HG02588 (cell line): ENCODE results near the gene POLD4.

Source experiments
- ATAC-seq: cut with Tn5 transposase; IDR thresholded peaks from one replicate; pipeline ENCODE4 v1.9.1; 2021; ENCODE audit warnings: mild to moderate bottlenecking, moderate library complexity; ENCODE audit not compliant: unreplicated experiment

POLD4 gene

GRCh38 chr11:67303132-67303834 lies 50.1 kb downstream of the POLD4 start, which contains the start of gene SSH3:
SSH3 (plus strand) TSS chr11:67303530; CDS start chr11:67303626, 96 bp downstream.
- ATAC-seq: no peak

DNA sequence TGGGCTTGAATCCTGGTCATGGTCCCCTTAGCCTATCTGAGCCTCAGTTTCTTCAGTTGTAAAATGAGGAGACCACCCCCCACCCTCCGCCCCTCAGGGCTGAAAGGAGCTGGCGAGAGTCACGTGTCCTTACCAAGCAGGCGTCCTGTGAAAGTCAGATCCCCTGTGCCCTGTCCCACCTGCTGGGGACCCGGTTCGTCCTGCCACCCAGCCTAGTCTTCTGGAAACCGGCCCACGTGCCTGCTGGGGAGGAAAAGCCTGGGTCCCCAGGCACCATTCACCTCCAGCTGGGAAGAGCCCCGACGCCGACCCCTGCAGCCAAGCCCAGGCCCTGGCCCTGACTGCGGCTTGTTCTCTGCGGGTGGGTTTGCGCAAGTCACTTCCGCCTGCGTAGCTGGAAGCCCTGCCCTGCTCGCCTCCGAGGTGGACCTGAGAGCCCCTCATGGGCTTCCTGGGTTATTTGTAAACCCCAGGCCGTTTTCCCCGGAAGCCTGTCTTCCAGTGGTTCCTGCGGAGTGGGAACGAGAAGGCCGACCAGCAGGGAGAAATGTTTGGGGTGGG lies 50.7 kb downstream of the POLD4 start:
- no peak for ATAC-seq

DNA sequence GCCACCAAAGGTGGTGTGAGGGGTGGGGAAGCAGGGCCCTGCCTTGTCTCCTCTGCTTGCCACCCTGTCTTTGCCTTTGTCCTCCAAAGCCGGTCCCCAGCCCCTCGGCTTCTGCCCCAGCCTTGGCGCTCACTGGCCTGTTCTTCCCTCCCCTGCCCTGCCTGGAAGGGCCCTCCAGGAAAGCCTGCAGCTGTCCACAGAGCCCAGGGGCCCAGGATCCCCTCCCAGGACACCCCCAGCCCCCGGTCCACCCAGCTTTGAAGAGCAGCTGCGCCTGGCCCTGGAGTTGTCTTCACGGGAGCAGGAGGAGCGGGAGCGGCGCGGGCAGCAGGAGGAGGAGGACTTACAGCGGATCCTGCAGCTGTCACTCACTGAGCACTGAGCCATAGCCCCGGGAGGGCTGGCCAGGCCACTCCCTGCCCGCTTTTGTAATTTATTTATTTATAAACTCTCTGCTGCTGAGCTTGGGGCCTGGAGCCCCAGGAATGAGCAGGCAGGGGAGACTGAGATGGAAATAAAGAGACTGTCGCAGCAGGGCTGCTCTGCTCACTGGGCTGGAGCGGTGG lies 51.3 kb downstream of the POLD4 start:
- no peak for ATAC-seq

DNA sequence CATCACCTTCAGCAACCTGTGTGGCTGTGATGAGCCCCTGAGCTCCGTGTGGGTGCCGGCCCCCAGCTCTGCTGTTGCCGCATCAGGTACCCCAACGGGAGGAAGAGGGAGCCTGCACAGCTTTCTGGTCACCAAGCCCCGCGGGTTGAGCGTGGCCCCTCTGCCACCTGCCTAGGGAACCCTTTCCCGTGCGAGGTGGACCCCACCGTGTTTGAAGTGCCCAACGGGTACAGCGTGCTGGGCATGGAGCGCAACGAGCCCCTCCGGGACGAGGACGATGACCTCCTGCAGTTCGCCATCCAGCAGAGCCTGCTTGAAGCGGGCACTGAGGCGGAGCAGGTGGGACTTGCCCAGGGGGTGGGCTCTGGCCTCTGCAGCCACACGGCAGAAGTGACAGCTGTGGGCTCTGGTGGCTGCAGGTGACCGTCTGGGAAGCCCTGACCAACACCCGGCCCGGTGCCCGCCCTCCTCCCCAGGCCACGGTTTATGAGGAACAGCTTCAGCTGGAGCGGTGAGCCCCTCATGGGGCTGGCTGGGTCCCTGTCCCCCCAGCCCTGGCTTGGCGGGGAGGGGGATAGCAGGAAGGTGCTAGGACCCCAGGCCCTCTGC lies 51.9 kb downstream of the POLD4 start:
- ATAC-seq: no peak
